ENCODE measurements around the gene CCDC159. TPM values are rescaled to one million over a fixed set of nuclear protein-coding genes. Genes with fewer than 3 reads are reported as not detected.

Gene CCDC159
- total and polyA plus RNA-seq, 2 of the 13 experiments (the other 11 are each of a cell fraction or from before 2014, with no cell fraction given): 1.7 to 6.3 TPM

DNA sequence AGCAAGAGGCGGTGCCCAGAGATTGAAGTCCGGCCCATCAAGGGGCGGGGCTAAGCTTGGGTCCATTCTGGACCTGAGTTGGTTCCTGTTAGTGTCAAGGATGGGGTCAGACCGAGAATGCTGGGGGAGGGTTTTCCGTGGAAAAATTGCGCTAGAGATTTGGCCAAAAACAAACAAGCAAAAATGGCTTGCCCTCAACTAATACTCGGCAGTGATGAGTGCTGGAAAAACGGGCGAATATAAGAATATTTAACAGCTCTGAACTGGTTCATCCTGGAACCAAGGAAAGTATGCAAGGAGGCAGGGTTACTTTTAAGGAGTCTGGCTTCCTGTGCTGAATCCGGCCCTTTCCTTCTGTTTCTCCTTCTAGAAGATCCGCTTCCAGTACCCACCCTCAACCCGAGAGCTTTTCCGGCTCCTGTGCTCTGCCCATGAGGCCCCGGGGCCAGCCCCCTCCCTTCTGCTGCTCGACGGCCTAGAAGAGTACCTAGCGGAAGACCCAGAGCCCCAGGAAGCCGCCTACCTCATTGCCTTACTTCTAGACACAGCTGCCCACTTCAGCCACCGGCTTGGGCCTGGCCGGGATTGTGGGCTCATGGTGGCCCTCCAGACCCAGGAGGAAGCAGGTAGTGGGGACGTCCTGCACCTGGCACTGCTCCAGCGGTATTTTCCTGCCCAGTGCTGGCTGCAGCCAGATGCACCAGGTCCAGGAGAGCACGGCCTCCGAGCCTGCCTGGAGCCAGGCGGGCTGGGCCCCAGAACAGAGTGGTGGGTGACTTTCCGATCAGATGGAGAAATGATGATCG is 29.0 kb downstream of the CCDC159 start (continued):
- TF ChIP-seq, protein P1, sequence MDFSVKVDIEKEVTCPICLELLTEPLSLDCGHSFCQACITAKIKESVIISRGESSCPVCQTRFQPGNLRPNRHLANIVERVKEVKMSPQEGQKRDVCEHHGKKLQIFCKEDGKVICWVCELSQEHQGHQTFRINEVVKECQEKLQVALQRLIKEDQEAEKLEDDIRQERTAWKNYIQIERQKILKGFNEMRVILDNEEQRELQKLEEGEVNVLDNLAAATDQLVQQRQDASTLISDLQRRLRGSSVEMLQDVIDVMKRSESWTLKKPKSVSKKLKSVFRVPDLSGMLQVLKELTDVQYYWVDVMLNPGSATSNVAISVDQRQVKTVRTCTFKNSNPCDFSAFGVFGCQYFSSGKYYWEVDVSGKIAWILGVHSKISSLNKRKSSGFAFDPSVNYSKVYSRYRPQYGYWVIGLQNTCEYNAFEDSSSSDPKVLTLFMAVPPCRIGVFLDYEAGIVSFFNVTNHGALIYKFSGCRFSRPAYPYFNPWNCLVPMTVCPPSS (IDR thresholded peaks at IDR 0.05): no peak
- no peak for TF ChIP-seq NFE2L1 (CRISPR knock-in tag; IDR thresholded peaks at IDR 0.05; ENCODE audit: borderline replicate concordance)
- TF ChIP-seq, protein P2, sequence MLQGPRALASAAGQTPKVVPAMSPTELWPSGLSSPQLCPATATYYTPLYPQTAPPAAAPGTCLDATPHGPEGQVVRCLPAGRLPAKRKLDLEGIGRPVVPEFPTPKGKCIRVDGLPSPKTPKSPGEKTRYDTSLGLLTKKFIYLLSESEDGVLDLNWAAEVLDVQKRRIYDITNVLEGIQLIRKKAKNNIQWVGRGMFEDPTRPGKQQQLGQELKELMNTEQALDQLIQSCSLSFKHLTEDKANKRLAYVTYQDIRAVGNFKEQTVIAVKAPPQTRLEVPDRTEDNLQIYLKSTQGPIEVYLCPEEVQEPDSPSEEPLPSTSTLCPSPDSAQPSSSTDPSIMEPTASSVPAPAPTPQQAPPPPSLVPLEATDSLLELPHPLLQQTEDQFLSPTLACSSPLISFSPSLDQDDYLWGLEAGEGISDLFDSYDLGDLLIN (CRISPR knock-in tag; IDR thresholded peaks at IDR 0.05; ENCODE audit: borderline replicate concordance): no peak
- TF ChIP-seq CHCHD3 (CRISPR knock-in tag; IDR thresholded peaks at IDR 0.05): no peak
- TF ChIP-seq NR3C1 (CRISPR knock-in tag; IDR thresholded peaks at IDR 0.05): no peak
- TF ChIP-seq, protein P3, sequence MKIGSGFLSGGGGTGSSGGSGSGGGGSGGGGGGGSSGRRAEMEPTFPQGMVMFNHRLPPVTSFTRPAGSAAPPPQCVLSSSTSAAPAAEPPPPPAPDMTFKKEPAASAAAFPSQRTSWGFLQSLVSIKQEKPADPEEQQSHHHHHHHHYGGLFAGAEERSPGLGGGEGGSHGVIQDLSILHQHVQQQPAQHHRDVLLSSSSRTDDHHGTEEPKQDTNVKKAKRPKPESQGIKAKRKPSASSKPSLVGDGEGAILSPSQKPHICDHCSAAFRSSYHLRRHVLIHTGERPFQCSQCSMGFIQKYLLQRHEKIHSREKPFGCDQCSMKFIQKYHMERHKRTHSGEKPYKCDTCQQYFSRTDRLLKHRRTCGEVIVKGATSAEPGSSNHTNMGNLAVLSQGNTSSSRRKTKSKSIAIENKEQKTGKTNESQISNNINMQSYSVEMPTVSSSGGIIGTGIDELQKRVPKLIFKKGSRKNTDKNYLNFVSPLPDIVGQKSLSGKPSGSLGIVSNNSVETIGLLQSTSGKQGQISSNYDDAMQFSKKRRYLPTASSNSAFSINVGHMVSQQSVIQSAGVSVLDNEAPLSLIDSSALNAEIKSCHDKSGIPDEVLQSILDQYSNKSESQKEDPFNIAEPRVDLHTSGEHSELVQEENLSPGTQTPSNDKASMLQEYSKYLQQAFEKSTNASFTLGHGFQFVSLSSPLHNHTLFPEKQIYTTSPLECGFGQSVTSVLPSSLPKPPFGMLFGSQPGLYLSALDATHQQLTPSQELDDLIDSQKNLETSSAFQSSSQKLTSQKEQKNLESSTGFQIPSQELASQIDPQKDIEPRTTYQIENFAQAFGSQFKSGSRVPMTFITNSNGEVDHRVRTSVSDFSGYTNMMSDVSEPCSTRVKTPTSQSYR (CRISPR knock-in tag; IDR thresholded peaks at IDR 0.05; ENCODE audit: borderline replicate concordance): no peak
- 0 out of 2 replicates have a peak, but pooled peaks have one; percentile 34 for TF ChIP-seq TBX2 (CRISPR knock-in tag; IDR thresholded peaks at IDR 0.05; ENCODE audit: borderline replicate concordance)
- TF ChIP-seq HNF4G (IDR thresholded peaks at IDR 0.05; ENCODE audit: borderline replicate concordance, low read depth, low read length): no peak
- TF ChIP-seq HNF4G (CRISPR knock-in tag; IDR thresholded peaks at IDR 0.05; ENCODE audit: borderline replicate concordance, low read depth): 0 out of 2 replicates have a peak, but pooled peaks have one; percentile 62
- no peak for TF ChIP-seq FLYWCH1 (CRISPR knock-in tag; IDR thresholded peaks at IDR 0.05)
- TF ChIP-seq ZNF136 (CRISPR knock-in tag; IDR thresholded peaks at IDR 0.05; ENCODE audit: low read depth): no peak
- TF ChIP-seq, protein P4, sequence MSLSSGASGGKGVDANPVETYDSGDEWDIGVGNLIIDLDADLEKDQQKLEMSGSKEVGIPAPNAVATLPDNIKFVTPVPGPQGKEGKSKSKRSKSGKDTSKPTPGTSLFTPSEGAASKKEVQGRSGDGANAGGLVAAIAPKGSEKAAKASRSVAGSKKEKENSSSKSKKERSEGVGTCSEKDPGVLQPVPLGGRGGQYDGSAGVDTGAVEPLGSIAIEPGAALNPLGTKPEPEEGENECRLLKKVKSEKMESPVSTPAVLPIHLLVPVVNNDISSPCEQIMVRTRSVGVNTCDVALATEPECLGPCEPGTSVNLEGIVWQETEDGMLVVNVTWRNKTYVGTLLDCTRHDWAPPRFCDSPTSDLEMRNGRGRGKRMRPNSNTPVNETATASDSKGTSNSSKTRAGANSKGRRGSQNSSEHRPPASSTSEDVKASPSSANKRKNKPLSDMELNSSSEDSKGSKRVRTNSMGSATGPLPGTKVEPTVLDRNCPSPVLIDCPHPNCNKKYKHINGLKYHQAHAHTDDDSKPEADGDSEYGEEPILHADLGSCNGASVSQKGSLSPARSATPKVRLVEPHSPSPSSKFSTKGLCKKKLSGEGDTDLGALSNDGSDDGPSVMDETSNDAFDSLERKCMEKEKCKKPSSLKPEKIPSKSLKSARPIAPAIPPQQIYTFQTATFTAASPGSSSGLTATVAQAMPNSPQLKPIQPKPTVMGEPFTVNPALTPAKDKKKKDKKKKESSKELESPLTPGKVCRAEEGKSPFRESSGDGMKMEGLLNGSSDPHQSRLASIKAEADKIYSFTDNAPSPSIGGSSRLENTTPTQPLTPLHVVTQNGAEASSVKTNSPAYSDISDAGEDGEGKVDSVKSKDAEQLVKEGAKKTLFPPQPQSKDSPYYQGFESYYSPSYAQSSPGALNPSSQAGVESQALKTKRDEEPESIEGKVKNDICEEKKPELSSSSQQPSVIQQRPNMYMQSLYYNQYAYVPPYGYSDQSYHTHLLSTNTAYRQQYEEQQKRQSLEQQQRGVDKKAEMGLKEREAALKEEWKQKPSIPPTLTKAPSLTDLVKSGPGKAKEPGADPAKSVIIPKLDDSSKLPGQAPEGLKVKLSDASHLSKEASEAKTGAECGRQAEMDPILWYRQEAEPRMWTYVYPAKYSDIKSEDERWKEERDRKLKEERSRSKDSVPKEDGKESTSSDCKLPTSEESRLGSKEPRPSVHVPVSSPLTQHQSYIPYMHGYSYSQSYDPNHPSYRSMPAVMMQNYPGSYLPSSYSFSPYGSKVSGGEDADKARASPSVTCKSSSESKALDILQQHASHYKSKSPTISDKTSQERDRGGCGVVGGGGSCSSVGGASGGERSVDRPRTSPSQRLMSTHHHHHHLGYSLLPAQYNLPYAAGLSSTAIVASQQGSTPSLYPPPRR (CRISPR knock-in tag; IDR thresholded peaks at IDR 0.05; ENCODE audit: borderline replicate concordance): peak; percentile 55; the same call in 1 of the 2 replicates
- TF ChIP-seq, protein P5, sequence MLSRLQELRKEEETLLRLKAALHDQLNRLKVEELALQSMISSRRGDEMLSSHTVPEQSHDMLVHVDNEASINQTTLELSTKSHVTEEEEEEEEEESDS (CRISPR knock-in tag; IDR thresholded peaks at IDR 0.05; ENCODE audit: borderline replicate concordance): no peak
- TF ChIP-seq, protein P6, sequence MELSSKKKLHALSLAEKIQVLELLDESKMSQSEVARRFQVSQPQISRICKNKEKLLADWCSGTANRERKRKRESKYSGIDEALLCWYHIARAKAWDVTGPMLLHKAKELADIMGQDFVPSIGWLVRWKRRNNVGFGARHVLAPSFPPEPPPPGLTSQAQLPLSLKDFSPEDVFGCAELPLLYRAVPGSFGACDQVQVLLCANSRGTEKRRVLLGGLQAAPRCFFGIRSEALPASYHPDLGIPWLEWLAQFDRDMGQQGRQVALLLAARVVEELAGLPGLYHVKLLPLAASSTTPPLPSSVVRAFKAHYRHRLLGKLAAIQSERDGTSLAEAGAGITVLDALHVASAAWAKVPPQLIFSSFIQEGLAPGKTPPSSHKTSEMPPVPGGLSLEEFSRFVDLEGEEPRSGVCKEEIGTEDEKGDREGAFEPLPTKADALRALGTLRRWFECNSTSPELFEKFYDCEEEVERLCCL (CRISPR knock-in tag; IDR thresholded peaks at IDR 0.05; ENCODE audit: borderline replicate concordance): no peak
- TF ChIP-seq PAX8 (CRISPR knock-in tag; IDR thresholded peaks at IDR 0.05; ENCODE audit: borderline replicate concordance): 0 out of 2 replicates have a peak, but pooled peaks have one; percentile 75
- TF ChIP-seq MBD4 (IDR thresholded peaks at IDR 0.05; ENCODE audit: borderline replicate concordance, low read length): no peak
